Measurements from ENCODE around the gene BOK.

GRCh38 chr2:241598061-241598460, 39.5 kb downstream of the BOK start:
- TF ChIP-seq POLR2A (IDR thresholded peaks at IDR 0.05; ENCODE audit: low read depth, low read length) (no peak), CTCF (IDR thresholded peaks at IDR 0.05; ENCODE audit: extremely low read depth in 1 of 2, insufficient read depth in 1 of 2, low read depth in 1 of 2, low read length in 2 of 2) (no peak), POLR2AphosphoS5 (IDR thresholded peaks at IDR 0.05; ENCODE audit: insufficient read depth, low read depth, low read length) (no peak), MAX (IDR thresholded peaks at IDR 0.05; ENCODE audit: insufficient read depth, insufficient read length) (no peak), MYC (IDR thresholded peaks at IDR 0.05; ENCODE audit: low read depth, low read length) (no peak), EZH2 (IDR thresholded peaks at IDR 0.05; ENCODE audit: borderline replicate concordance, low read depth, low read length, severe bottlenecking) (no peak)
